Measurements from ENCODE around the gene NFYC. TPM values are rescaled to one million over a fixed set of nuclear protein-coding genes. Genes with fewer than 3 reads are reported as not detected.

The NFYC gene
- total RNA-seq, 5 donors from 2014 or later (not counting 1 experiment from before 2014, with no cell fraction given): 50.1 to 60.4 (median 52.9) TPM

DNA sequence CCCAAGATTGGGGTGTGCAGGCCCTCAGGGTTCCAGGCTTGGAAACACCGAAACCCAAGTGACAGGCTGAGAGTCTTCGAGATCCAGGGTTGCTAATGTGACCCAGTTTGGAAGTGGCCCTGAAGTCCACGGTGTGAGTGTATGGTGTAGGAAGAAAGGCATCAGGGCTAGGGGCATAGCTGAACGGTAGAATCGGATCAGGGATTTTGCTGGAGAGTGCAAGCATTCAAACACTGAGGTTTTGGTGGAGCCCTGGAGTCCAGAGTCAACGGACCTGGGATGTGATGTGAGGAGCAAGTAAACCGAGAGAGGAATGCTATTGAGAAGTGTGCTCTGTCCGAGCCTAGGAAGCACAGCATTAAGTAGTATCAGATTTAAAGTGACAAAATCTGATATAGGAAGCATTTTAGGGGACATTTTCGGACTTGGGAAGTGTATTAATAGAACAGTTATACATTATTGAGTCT, 958 bp downstream of the NFYC start:
- WGBS (ENCODE audit: insufficient coverage): 6% methylated on average over 8 of the region's 9 CpGs
- H3K27me3 ChIP-seq (replicated peaks in 1 of 2; ENCODE audit: control insufficient read depth in 2 of 2, extremely low read depth in 1 of 2, insufficient read depth in 2 of 2, low read length in 1 of 2): no peaks in the 10 kb centered on the region
- no peak for DNase-seq
- Mint-ChIP-seq H3K36me3 (peaks cover 13% of the 10 kb centered on the region), H3K4me1 (peaks cover 72 to 78% (median 75%) of the 10 kb centered on the region in 3 donors), H3K27me3 (no peaks in the 10 kb centered on the region), H3K4me3 (peak overlapping the region; percentile 87 to 98 (median 95)), H3K27ac (peak overlapping the region; percentile 94 to 96), H3K9me3 (no peaks in the 10 kb centered on the region)
- POLR2A ChIA-PET: interaction anchor here (0.6 to 0.7 kb wide), 4 partner anchors 11 to 1990 kb away, joined by 3 read pairs; partner anchors contain the start of genes HPCAL4 (in 1 of the 2) and YBX1 (in 1 of the 2)
- H3K27ac ChIP-seq (ENCODE audit: low read length): peak overlapping the region; percentile 100
- H3K4me3 ChIP-seq (ENCODE audit: control insufficient read depth in 1 of 2, extremely low read depth in 1 of 2, low read length in 1 of 2): peak overlapping the region; percentile 81 to 100
- H3K36me3 ChIP-seq (ENCODE audit: control insufficient read depth in 2 of 2, extremely low read depth in 1 of 2, insufficient read depth in 1 of 2, low read length in 1 of 2): peaks cover 3 to 4% of the 10 kb centered on the region in 2 donors
- H3K4me1 ChIP-seq (ENCODE audit: control insufficient read depth in 1 of 2, extremely low read depth in 1 of 2, insufficient read depth in 2 of 2, low read length in 2 of 2): peaks cover 21 to 32% of the 10 kb centered on the region in 2 experiments
- no peaks in the 10 kb centered on the region for H3K9me3 ChIP-seq
- no peak for ATAC-seq (replicated peaks in 1 of 4)
- CTCF ChIA-PET: interaction anchor here in 1 of 2 donors (0.8 to 2.0 kb wide), 5 partner anchors 8 to 161 kb away, joined by 3 to 10 read pairs (median 6); partner anchors contain the start of gene ZNF684

DNA sequence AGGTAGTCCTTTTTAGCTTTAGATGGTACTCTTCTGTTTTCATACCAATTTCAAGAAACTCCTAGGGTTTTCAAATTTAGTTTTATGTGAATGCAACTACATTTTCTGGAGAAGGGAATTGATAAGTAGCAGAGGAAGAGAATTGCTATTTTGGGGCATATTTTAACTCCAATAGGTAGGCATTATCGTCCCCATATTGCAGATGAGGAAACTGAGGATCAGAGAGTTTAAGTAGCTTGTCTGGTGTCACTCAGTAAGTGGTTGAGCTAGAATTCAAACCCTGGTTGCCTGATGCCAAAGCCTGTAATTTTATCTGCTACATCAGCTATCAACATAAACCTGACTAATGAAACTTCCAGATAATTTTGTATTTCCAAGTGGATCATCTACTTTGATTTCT, 1.9 kb downstream of the NFYC start:
- peaks cover 21 to 38% of the 10 kb centered on the region in 2 experiments for H3K4me1 ChIP-seq (ENCODE audit: control insufficient read depth in 1 of 2, extremely low read depth in 1 of 2, insufficient read depth in 2 of 2, low read length in 2 of 2)
- Mint-ChIP-seq H3K9me3 (no peaks in the 10 kb centered on the region), H3K4me1 (peaks cover 77 to 82% (median 81%) of the 10 kb centered on the region in 3 donors), H3K27ac (peak overlapping the region; percentile 94 to 96), H3K36me3 (peaks cover 9% of the 10 kb centered on the region), H3K27me3 (no peaks in the 10 kb centered on the region), H3K4me3 (peak overlapping the region; percentile 87 to 98 (median 95))
- H3K27me3 ChIP-seq (replicated peaks in 1 of 2; ENCODE audit: control insufficient read depth in 2 of 2, extremely low read depth in 1 of 2, insufficient read depth in 2 of 2, low read length in 1 of 2): no peaks in the 10 kb centered on the region
- ATAC-seq (replicated peaks in 1 of 4) (no peak), DNase-seq (no peak)
- H3K27ac ChIP-seq (ENCODE audit: low read length): peak overlapping the region; percentile 100
- POLR2A ChIA-PET: interaction anchor here (0.5 to 0.7 kb wide), 3 partner anchors 10 to 295 kb away, joined by 3 to 6 read pairs (median 3); no protein-coding TSS in a partner anchor
- H3K9me3 ChIP-seq: no peaks in the 10 kb centered on the region
- CTCF ChIA-PET: interaction anchor here in 1 of 2 donors (0.8 to 1.4 kb wide), 4 partner anchors 10 to 28 kb away, joined by 3 to 5 read pairs (median 3); no protein-coding TSS in a partner anchor
- no CpG with 5 or more reads among the region's 1 CpG for WGBS (ENCODE audit: insufficient coverage)
- H3K36me3 ChIP-seq (ENCODE audit: control insufficient read depth in 2 of 2, extremely low read depth in 1 of 2, insufficient read depth in 1 of 2, low read length in 1 of 2): peaks cover 3 to 4% of the 10 kb centered on the region in 2 donors
- H3K4me3 ChIP-seq (ENCODE audit: control insufficient read depth in 1 of 2, extremely low read depth in 1 of 2, low read length in 1 of 2): no peak overlapping the region

DNA sequence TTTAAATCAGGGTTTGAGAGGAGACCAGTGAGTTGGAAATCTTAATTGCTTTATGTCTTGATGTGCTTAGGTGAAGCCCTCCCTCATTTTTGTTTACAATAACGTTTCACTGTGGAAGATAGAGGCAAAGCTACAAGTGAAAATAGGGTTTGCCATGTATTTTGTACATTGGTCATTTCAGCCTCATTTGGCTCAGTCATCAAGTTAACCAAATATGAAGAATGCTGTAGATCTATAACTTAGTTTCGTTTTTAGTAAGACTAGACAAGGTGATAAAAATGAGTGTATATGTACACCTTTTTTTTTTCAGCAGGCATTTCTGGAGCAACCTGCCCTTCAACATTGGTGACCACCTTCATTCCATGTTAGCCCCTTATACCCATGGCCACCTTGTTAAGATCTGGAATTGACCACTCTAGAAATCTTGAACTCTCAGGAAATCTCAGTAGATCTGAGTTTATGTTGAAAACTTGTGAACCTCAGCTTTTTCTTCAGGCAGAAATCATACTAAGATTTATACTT, 2.9 kb downstream of the NFYC start:
- Histone ChIP-seq H3K9me3 (no peaks in the 10 kb centered on the region), H3K27me3 (replicated peaks in 1 of 2; ENCODE audit: control insufficient read depth in 2 of 2, extremely low read depth in 1 of 2, insufficient read depth in 2 of 2, low read length in 1 of 2) (no peaks in the 10 kb centered on the region), H3K4me3 (ENCODE audit: control insufficient read depth in 1 of 2, extremely low read depth in 1 of 2, low read length in 1 of 2) (no peak overlapping the region), H3K4me1 (ENCODE audit: control insufficient read depth in 1 of 2, extremely low read depth in 1 of 2, insufficient read depth in 2 of 2, low read length in 2 of 2) (peaks cover 24 to 42% of the 10 kb centered on the region in 2 experiments), H3K36me3 (ENCODE audit: control insufficient read depth in 2 of 2, extremely low read depth in 1 of 2, insufficient read depth in 1 of 2, low read length in 1 of 2) (peaks cover 3 to 4% of the 10 kb centered on the region in 2 donors), H3K27ac (ENCODE audit: low read length) (peak overlapping the region; percentile 100)
- POLR2A ChIA-PET: no interaction called here
- peaks cover 15% of the 10 kb centered on the region for H3K36me3 Mint-ChIP-seq
- peaks cover 84 to 87% (median 85%) of the 10 kb centered on the region in 3 donors for H3K4me1 Mint-ChIP-seq
- no peaks in the 10 kb centered on the region for H3K9me3 Mint-ChIP-seq
- H3K4me3 Mint-ChIP-seq: peak overlapping the region; percentile 53 to 95 (median 57)
- CTCF ChIA-PET: interaction anchor here (0.5 to 1.4 kb wide), 3 partner anchors 19 to 254 kb away, joined by 3 to 5 read pairs (median 3); no protein-coding TSS in a partner anchor
- H3K27me3 Mint-ChIP-seq: no peaks in the 10 kb centered on the region
- peak in 1 of 35 experiments; percentile 23 for DNase-seq
- no CpG with 5 or more reads among the region's 2 CpGs for WGBS (ENCODE audit: insufficient coverage)
- H3K27ac Mint-ChIP-seq: peak overlapping the region; percentile 94 to 96
- ATAC-seq (replicated peaks in 1 of 4): no peak

DNA sequence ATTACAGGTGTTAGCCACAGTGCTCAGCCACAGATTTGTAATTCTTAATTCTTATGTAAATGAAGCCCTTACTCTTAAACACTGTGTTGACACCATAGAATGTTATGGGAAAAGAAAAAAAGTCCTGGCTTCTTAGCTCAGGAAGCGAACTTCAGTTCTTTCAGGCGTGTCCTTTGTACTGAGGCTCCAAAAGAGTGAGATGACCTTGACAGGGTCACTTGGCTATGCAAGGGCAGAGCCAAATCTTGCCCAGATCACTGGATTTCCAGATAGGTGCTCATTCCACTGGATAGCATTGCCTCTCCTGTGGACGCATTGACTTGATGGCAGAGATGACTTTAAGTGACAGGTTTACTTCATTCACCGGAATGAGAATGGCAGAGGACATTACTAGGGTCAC, 4.8 kb downstream of the NFYC start:
- peak overlapping the region in 1 of 2 donors; percentile 28 for H3K27ac Mint-ChIP-seq
- H3K4me3 Mint-ChIP-seq: no peak overlapping the region
- ChIA-PET CTCF (no interaction called here), POLR2A (no interaction called here)
- DNase-seq (no peak), ATAC-seq (replicated peaks in 1 of 4) (no peak)
- Histone ChIP-seq H3K9me3 (no peaks in the 10 kb centered on the region), H3K4me3 (ENCODE audit: control insufficient read depth in 1 of 2, extremely low read depth in 1 of 2, low read length in 1 of 2) (no peak overlapping the region), H3K27ac (ENCODE audit: low read length) (no peak overlapping the region), H3K4me1 (ENCODE audit: control insufficient read depth in 1 of 2, extremely low read depth in 1 of 2, insufficient read depth in 2 of 2, low read length in 2 of 2) (peaks cover 24 to 38% of the 10 kb centered on the region in 2 experiments), H3K27me3 (replicated peaks in 1 of 2; ENCODE audit: control insufficient read depth in 2 of 2, extremely low read depth in 1 of 2, insufficient read depth in 2 of 2, low read length in 1 of 2) (no peaks in the 10 kb centered on the region), H3K36me3 (ENCODE audit: control insufficient read depth in 2 of 2, extremely low read depth in 1 of 2, insufficient read depth in 1 of 2, low read length in 1 of 2) (peaks cover 3 to 4% of the 10 kb centered on the region in 2 donors)
- peaks cover 78 to 84% (median 80%) of the 10 kb centered on the region in 3 donors for H3K4me1 Mint-ChIP-seq
- no peaks in the 10 kb centered on the region for H3K27me3 Mint-ChIP-seq
- peaks cover 15% of the 10 kb centered on the region for H3K36me3 Mint-ChIP-seq
- no peaks in the 10 kb centered on the region for H3K9me3 Mint-ChIP-seq
- WGBS (ENCODE audit: insufficient coverage): 98% methylated on average over 4 of the region's 4 CpGs

DNA sequence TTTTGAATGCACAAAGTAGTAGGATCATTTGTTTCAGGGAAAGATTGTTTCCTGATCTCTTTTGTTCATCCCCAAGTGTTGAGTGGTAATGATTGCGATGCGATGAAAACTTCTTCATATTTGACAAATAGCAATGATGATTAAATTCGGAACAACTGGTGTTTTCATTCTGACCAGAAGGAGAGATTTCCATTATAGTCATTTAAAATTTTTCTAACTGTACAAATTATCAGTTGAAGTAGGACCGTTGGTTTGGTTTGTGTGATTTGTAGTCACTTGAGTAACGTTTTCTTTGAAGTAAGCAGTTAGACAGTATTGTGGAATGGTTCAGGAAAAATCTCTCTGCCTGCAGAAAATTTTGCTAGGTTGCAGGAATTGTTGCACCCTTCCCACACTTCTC, 5.9 kb downstream of the NFYC start:
- H3K4me1 ChIP-seq (ENCODE audit: control insufficient read depth in 1 of 2, extremely low read depth in 1 of 2, insufficient read depth in 2 of 2, low read length in 2 of 2): peaks cover 23 to 30% of the 10 kb centered on the region in 2 experiments
- POLR2A ChIA-PET: no interaction called here
- H3K27me3 ChIP-seq (replicated peaks in 1 of 2; ENCODE audit: control insufficient read depth in 2 of 2, extremely low read depth in 1 of 2, insufficient read depth in 2 of 2, low read length in 1 of 2): no peaks in the 10 kb centered on the region
- peaks cover 15% of the 10 kb centered on the region for H3K36me3 Mint-ChIP-seq
- no peaks in the 10 kb centered on the region for H3K9me3 Mint-ChIP-seq
- H3K4me1 Mint-ChIP-seq: peaks cover 79 to 85% (median 83%) of the 10 kb centered on the region in 3 donors
- H3K4me3 Mint-ChIP-seq: no peak overlapping the region
- WGBS (ENCODE audit: insufficient coverage): 80% methylated on average over 1 of the region's 5 CpGs
- no peaks in the 10 kb centered on the region for H3K27me3 Mint-ChIP-seq
- H3K36me3 ChIP-seq (ENCODE audit: control insufficient read depth in 2 of 2, extremely low read depth in 1 of 2, insufficient read depth in 1 of 2, low read length in 1 of 2): peaks cover 3 to 4% of the 10 kb centered on the region in 2 donors
- H3K9me3 ChIP-seq: no peaks in the 10 kb centered on the region
- no peak overlapping the region for H3K4me3 ChIP-seq (ENCODE audit: control insufficient read depth in 1 of 2, extremely low read depth in 1 of 2, low read length in 1 of 2)
- CTCF ChIA-PET: interaction anchor here in 1 of 2 donors (0.7 kb wide), 1 partner anchor 147 kb away, joined by 3 read pairs; no protein-coding TSS in a partner anchor
- DNase-seq: no peak
- H3K27ac Mint-ChIP-seq: no peak overlapping the region
- no peak for ATAC-seq (replicated peaks in 1 of 4)
- H3K27ac ChIP-seq (ENCODE audit: low read length): no peak overlapping the region

DNA sequence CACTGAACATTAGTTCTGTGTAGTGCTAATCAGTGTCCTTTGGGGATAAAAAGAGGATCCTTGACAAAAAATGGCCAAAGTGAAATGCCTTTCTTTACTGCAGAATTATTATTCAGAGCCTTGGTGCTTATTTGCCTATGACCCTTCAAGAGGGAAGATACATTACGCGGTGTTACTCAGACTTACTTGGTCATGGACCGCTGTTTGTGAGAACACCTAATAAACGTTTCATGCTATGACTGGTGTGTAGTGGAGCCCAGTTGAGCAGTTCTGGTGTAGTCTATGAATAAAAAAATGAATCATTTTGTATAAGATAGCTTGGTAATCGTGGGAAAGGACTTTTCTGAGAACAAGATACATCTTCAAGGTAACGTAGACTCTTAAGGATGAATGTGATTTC, 8.3 kb downstream of the NFYC start:
- ATAC-seq (replicated peaks in 1 of 4): no peak
- DNase-seq: no peak
- ChIA-PET POLR2A (no interaction called here), CTCF (interaction anchor here (0.9 to 1.8 kb wide), 3 partner anchors 8 to 237 kb away, joined by 3 to 7 read pairs (median 4); partner anchors contain the start of gene NFYC (in 1 of the 2))
- no peak overlapping the region for H3K4me3 ChIP-seq (ENCODE audit: control insufficient read depth in 1 of 2, extremely low read depth in 1 of 2, low read length in 1 of 2)
- peaks cover 0 to 4% of the 10 kb centered on the region in 2 donors for H3K36me3 ChIP-seq (ENCODE audit: control insufficient read depth in 2 of 2, extremely low read depth in 1 of 2, insufficient read depth in 1 of 2, low read length in 1 of 2)
- Mint-ChIP-seq H3K4me3 (no peak overlapping the region), H3K36me3 (peaks cover 15% of the 10 kb centered on the region), H3K27me3 (no peaks in the 10 kb centered on the region), H3K9me3 (no peaks in the 10 kb centered on the region), H3K4me1 (peaks cover 71 to 78% (median 77%) of the 10 kb centered on the region in 3 donors), H3K27ac (no peak overlapping the region)
- peaks cover 12 to 32% of the 10 kb centered on the region in 2 experiments for H3K4me1 ChIP-seq (ENCODE audit: control insufficient read depth in 1 of 2, extremely low read depth in 1 of 2, insufficient read depth in 2 of 2, low read length in 2 of 2)
- WGBS (ENCODE audit: insufficient coverage): 59% methylated on average over 4 of the region's 6 CpGs
- no peaks in the 10 kb centered on the region for H3K9me3 ChIP-seq
- no peaks in the 10 kb centered on the region for H3K27me3 ChIP-seq (replicated peaks in 1 of 2; ENCODE audit: control insufficient read depth in 2 of 2, extremely low read depth in 1 of 2, insufficient read depth in 2 of 2, low read length in 1 of 2)
- H3K27ac ChIP-seq (ENCODE audit: low read length): no peak overlapping the region

Measured in T-cell (primary cell).